Aorta (tissue), 5 donors: ENCODE results near the gene RPA1. TPM values are rescaled to one million over a fixed set of nuclear protein-coding genes. Genes with fewer than 3 reads are reported as not detected.

ENCODE experiments used
- ATAC-seq: fragments of 200-7000 bp; cut with Tn5 transposase; one replicate; pipeline ENCODE4 v1.9.1; 2022; ENCODE audit warnings: moderate library complexity; ENCODE audit not compliant: low FRiP score
- DNase-seq, 2 donors: peaks; one replicate each; pipeline ENCODE4 v3.0.0-alpha.2; 2020
- H3K27ac ChIP-seq, 2 donors: one replicate each; pipeline ENCODE4 v1.5.1; 2013; ENCODE audit warnings: low read length in 2 of 2, mild to moderate bottlenecking in 2 of 2, moderate library complexity in 2 of 2, control low read depth in 1 of 2, inconsistent platforms in 1 of 2, low read depth in 1 of 2
- H3K27me3 ChIP-seq, 2 donors: one replicate each; pipeline ENCODE4 v1.6.1; 2013; ENCODE audit warnings: control low read depth in 1 of 2, low read length in 1 of 2, mild to moderate bottlenecking in 1 of 2, moderate library complexity in 1 of 2; ENCODE audit not compliant: insufficient read depth in 2 of 2, control insufficient read depth in 1 of 2
- H3K36me3 ChIP-seq, 2 donors: one replicate each; pipeline ENCODE4 v1.6.1; 2013; ENCODE audit warnings: control low read depth in 1 of 2, low read length in 1 of 2, mild to moderate bottlenecking in 1 of 2; ENCODE audit not compliant: insufficient read depth in 2 of 2, control insufficient read depth in 1 of 2
- H3K4me1 ChIP-seq, 2 donors: one replicate each; pipeline ENCODE4 v1.6.1; 2013; ENCODE audit warnings: low read length in 2 of 2, control low read depth in 1 of 2, mild to moderate bottlenecking in 1 of 2, moderate library complexity in 1 of 2; ENCODE audit not compliant: insufficient read depth in 2 of 2, control insufficient read depth in 1 of 2
- H3K4me3 ChIP-seq, 2 donors: one replicate each; pipeline ENCODE4 v1.5.1; 2013; ENCODE audit warnings: low read length in 2 of 2, control low read depth in 1 of 2, mild to moderate bottlenecking in 1 of 2
- H3K9me3 ChIP-seq: one replicate; pipeline ENCODE4 v1.6.1; 2013; ENCODE audit warnings: mild to moderate bottlenecking, low read length; ENCODE audit not compliant: control insufficient read depth
- WGBS, 2 donors: extraction: QIAGEN DNeasy Blood & Tissue Kit; methylation state at CpG; one replicate each; pipeline ENCODE4 v1.1.7; 2013; 5-methylcytosine and 5-hydroxymethylcytosine counted together
- intact Hi-C, 2 donors: fragments of 100-400 bp; cut with DNase I; formaldehyde crosslinking; loops; one replicate each; pipeline versions ENCODE4 v1.14.2 to v1.15.0; 2022
- long read RNA-seq, 2 donors: library from polyadenylated mRNA; unstranded; transcript quantifications; one replicate each; pipeline ENCODE4 v2.0.0, GENCODE V29; 2020 to 2021
- polyA plus RNA-seq, 2 donors: library from polyadenylated mRNA; stranded (reverse); fragments of 200-250 nt; gene quantifications; one replicate each; pipeline ENCODE4 v1.2.3, GENCODE V29; 2013
- total RNA-seq, 2 donors: library from RNA; stranded (reverse); fragmentation: NEBNext Ultra II Directional; extraction: Animal tissue kit (Norgen Biotek cat#: 25700); gene quantifications; one replicate each; pipeline ENCODE4 v1.2.1, GENCODE V29; 2021
- donor health status: healthy with polysubstance abuse.
- donor health status: Bipolar disorder and iron deficiency.
- donor health status: DM: no; HTN: no; CAD: no.
- donor health status: DM: no; HTN: no; CAD: no.
- donor health status: DM: yes; HTN: yes; CAD: no.

Gene RPA1
- total RNA-seq (10 to 100 TPM; 65.0 to 75.0 TPM), polyA plus RNA-seq (10 to 100 TPM; 17.2 to 23.8 TPM)
- long read RNA-seq, donor 1, full-length matches to known transcripts = 105 of 124 reads
- long read RNA-seq, donor 1, partial matches to known transcripts = 9 of 124 reads
- long read RNA-seq, donor 1, other reads (novel, unspliced or antisense) = 10 of 124 reads
- long read RNA-seq, donor 2, full-length matches to known transcripts = 24 of 37 reads
- long read RNA-seq, donor 2, partial matches to known transcripts = 9 of 37 reads
- long read RNA-seq, donor 2, other reads (novel, unspliced or antisense) = 4 of 37 reads

DNA sequence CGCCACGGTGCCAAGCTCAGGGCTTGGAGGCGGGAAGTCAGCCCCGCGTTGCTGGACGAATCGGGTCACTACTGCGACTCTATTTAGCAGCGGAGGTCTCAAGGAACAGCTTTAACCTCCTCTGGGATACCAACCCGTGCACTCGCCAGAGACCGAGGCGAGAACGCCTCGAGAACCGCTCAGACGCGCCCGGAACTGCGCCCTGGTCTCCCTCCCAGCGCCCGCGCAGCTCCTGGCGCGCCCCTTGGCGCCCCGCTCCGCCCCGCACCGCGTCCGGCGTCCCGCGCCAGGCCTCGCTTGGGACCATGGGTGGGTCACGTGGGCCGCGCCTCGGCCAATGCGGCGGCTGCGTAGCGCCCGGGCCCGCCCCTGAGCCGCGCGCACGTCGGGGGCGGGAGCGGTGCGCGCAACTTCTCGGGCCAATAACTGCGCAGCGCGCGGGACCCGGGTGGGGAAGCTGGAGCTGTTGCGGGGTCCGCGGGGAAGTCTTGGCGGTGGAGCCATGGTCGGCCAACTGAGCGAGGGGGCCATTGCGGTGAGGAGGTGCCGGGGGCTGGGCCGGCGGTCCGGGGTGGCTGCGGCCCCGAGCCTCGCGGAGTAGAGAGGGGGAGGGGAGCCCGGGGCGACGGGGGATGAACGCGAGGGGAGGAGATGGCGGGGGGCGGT is at the start of gene RPA1, which contains the start of gene SMYD4:
TSS of gene RPA1 (plus strand) at position 414 of the 666 bp plus-strand sequence. CDS start at position 503, 89 bp downstream.
TSS of gene SMYD4 (minus strand) at position 311 of the 666 bp plus-strand sequence. CDS start 1,908 bp downstream, outside the sequence.
- H3K36me3 ChIP-seq = no peaks in the 10 kb centered on the region
- peak within 1 kb of the TSS in 1 of 2 donors; percentile 27 for H3K27ac ChIP-seq
- no peaks in the 10 kb centered on the region for H3K4me1 ChIP-seq
- H3K27me3 ChIP-seq = no peaks in the 10 kb centered on the region
- no peaks in the 10 kb centered on the region for H3K9me3 ChIP-seq
- DNase-seq = peak; percentile 93 to 97
- intact Hi-C loops = loop anchor here (2.0 to 10.0 kb wide), 3 partner anchors 105 to 113 kb away; partner anchors contain the start of gene WDR81 (in 2 of the 2)
- H3K4me3 ChIP-seq = peak within 1 kb of the TSS; percentile 58 to 76
- WGBS, 2 donors = 0 to 1% methylated on average over 64 to 83 of the region's 83 CpGs
- ATAC-seq = peak; percentile 99

DNA sequence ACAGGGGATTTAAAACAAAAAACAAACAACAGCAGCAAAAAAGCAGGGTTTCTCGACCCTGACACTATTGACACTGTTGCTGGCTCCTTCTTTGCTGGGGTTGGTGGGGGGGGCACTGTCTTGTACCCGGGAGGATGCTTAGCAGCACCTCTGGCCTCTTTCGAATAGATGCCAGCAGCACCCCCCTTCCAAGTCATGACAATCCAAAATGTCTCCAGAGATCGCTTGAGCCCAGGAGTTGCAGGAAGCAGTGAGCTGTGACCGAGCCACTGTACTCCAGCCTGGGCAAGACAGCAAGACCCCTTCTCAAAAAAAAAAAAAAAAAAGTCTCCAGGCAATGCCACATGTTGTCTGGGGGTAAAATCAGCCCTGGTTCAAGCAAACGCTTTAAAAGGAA is 47.6 kb upstream of the RPA1 start:
- no peak overlapping the region for H3K4me3 ChIP-seq
- H3K36me3 ChIP-seq = no peaks in the 10 kb centered on the region
- no peaks in the 10 kb centered on the region for H3K9me3 ChIP-seq
- WGBS, 2 donors = 58 to 78% methylated on average over 6 of the region's 6 CpGs
- intact Hi-C loops = loop anchor here in 1 of 2 donors (5.0 kb wide), 1 partner anchor 60 kb away; the partner anchor contains the start of gene WDR81
- ATAC-seq = no peak
- DNase-seq = peak in 1 of 2 donors; percentile 34
- no peaks in the 10 kb centered on the region for H3K27me3 ChIP-seq
- no peak overlapping the region for H3K27ac ChIP-seq
- H3K4me1 ChIP-seq = peaks cover 0 to 1% of the 10 kb centered on the region in 2 donors

DNA sequence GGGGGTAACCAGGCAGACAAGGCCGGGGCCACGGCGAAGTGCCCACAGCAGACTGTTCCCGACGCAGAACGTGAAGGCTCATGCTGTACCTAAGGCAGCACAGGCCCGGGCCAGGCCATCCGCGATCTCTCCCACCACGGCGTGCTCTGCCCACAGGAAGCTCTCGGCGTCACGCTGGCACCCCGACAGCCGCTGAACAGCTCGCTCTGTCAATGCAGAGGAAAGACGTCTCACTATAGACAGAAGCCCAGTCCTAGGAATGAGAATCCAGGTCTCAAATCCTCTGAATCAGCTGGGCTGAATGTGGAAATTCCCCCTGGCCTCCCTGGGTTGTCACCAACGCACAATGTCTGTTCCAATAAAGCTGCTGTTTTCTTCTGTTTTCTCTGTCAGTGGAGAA is 46.5 kb upstream of the RPA1 start:
- H3K4me1 ChIP-seq = peaks cover 0 to 4% of the 10 kb centered on the region in 2 donors
- intact Hi-C loops = loop anchor here in 1 of 2 donors (5.0 kb wide), 1 partner anchor 61 kb away; the partner anchor contains the start of gene WDR81
- H3K36me3 ChIP-seq = no peaks in the 10 kb centered on the region
- peak; percentile 6 for ATAC-seq
- peak overlapping the region in 1 of 2 donors; percentile 19 for H3K27ac ChIP-seq
- no peak overlapping the region for H3K4me3 ChIP-seq
- H3K9me3 ChIP-seq = no peaks in the 10 kb centered on the region
- no peaks in the 10 kb centered on the region for H3K27me3 ChIP-seq
- peak; percentile 76 to 83 for DNase-seq
- 85 to 87% methylated on average over 19 of the region's 19 CpGs for WGBS, 2 donors

DNA sequence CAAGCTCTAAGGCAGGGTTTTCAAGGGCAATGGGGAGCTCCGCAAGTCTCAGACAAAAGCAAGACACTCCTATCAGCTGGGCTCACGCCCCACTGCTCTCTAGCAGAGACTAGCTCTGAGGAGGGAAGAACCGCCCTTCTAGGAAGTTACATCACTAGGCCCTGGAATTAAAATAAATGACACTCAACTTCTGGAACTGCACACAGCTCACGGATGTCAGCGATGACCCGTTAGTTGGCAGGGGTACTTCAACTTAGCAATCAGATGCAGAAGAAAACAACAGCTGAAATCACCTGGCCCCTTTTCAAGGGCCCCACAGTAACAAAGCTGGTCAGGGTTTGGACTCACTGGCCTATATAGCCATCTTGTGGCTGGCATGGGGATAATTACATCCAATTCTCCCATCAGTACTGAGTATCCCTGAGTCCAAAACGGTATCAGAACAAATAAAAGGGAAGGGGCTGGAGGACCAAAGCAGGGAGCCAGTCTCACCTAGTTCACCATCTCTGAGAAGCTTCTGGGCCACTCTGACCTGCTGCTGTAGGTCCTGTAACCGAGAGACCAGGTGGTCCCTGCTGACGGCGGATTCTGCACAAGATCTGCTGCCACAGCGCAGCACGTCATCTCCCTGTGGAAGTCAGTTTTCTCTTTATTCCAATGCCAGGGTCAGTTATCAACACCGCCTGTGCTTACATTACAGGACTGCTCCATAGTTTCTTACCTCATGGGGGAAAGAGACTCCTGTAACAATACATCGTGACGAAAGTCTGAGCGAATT is 45.8 kb upstream of the RPA1 start:
- Histone ChIP-seq H3K4me3 (no peak overlapping the region), H3K9me3 (no peaks in the 10 kb centered on the region), H3K4me1 (peaks cover 0 to 4% of the 10 kb centered on the region in 2 donors), H3K27me3 (no peaks in the 10 kb centered on the region), H3K36me3 (no peaks in the 10 kb centered on the region), H3K27ac (peak overlapping the region in 1 of 2 donors; percentile 8)
- intact Hi-C loops = loop anchor here in 1 of 2 donors (5.0 kb wide), 1 partner anchor 62 kb away; the partner anchor contains the start of gene WDR81
- DNase-seq (peak; percentile 84 to 86), ATAC-seq (peak; percentile 80)
- 57 to 62% methylated on average over 16 of the region's 16 CpGs for WGBS, 2 donors

DNA sequence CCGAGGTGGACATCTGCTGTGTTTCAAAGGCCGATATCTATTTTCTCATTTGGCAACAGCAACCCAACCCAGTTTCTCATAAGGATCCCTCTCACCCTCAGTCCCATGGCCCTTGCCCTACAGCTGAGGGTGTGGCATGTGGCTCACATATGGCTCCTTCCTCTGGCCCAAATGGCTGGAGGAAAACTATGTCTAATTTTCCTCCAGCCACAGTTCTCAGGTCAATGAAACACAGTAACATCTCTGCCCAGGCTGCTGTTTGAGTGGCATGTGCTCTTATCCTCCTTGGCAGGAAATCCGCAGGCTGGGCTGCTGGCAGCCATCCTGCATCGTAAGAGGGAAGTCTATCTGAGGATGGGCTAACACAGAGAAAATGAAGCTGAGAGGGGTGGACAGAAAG is 43.9 kb upstream of the RPA1 start:
- H3K4me1 ChIP-seq = peaks cover 0 to 4% of the 10 kb centered on the region in 2 donors
- H3K9me3 ChIP-seq = no peaks in the 10 kb centered on the region
- no peaks in the 10 kb centered on the region for H3K36me3 ChIP-seq
- WGBS, 2 donors = 81 to 83% methylated on average over 4 of the region's 4 CpGs
- intact Hi-C loops = loop anchor here in 1 of 2 donors (2.0 kb wide), 1 partner anchor 65 kb away; no protein-coding TSS in a partner anchor
- H3K4me3 ChIP-seq = no peak overlapping the region
- H3K27ac ChIP-seq = no peak overlapping the region
- no peak for ATAC-seq
- no peaks in the 10 kb centered on the region for H3K27me3 ChIP-seq
- peak in 1 of 2 donors; percentile 68 for DNase-seq

DNA sequence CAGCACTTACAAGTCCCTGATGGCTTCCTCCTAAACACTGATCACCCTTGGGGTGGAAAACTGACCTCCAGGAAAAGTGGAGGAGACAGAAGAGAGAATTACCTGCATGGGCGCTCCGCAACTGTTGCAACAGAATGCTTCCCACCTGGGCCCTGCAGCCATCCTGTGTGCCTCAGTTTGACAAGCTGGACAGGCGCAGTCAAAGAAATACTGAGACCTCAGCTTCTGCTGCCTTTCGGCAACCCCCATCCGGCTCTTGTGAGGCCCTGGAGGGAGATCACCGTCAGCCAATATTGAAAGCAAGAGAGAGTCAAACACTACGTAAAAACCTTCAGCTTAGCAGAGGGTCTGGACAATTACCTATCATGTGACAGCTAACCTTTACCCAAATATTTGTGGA is 43.1 kb upstream of the RPA1 start:
- peaks cover 0 to 4% of the 10 kb centered on the region in 2 donors for H3K4me1 ChIP-seq
- no peak overlapping the region for H3K4me3 ChIP-seq

DNA sequence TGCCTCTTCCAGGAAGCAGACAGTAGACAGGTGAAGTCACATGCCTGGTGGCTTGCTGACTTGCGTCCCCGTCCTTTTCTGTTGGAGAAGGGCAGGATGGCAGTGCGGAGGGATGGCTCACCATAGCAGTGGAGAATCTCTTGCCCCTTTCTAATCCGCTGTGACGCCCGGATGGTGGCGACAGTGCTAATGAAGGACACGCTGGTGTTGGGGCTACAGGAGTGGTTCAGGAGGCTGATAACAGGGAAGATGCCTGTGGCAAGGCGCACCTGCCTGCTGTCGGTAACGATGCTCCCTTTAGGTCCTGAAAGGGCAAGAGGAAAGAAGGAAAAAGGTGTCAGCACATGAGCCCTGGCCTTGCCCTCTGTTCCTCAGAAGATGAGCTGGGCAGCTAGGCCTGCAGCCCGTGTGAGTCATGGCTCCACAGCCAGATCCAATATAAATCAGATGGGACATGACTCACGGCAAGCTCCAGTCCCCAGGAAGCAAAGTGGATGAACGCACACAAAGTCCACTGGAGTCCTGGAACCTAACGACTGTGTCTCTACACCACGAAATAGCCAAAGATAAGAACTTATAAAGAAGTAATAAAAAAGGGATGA is 42.4 kb upstream of the RPA1 start:
- intact Hi-C loops = loop anchor here in 1 of 2 donors (2.0 kb wide), 1 partner anchor 67 kb away; no protein-coding TSS in a partner anchor
- DNase-seq (peak; percentile 87 to 88), ATAC-seq (peak; percentile 84)
- WGBS, 2 donors = 57 to 63% methylated on average over 16 of the region's 16 CpGs
- Histone ChIP-seq H3K4me1 (peaks cover 0 to 4% of the 10 kb centered on the region in 2 donors), H3K27ac (peak overlapping the region in 1 of 2 donors; percentile 95), H3K27me3 (no peaks in the 10 kb centered on the region), H3K4me3 (no peak overlapping the region), H3K9me3 (no peaks in the 10 kb centered on the region), H3K36me3 (no peaks in the 10 kb centered on the region)

More for the DNA sequence above, 43.1 kb upstream of the RPA1 start:
- Histone ChIP-seq H3K9me3 (no peaks in the 10 kb centered on the region), H3K27me3 (no peaks in the 10 kb centered on the region), H3K36me3 (no peaks in the 10 kb centered on the region), H3K27ac (peak overlapping the region in 1 of 2 donors; percentile 70)
- DNase-seq = peak in 1 of 2 donors; percentile 48
- 84% methylated on average over 7 of the region's 7 CpGs for WGBS, 2 donors
- no peak for ATAC-seq
- intact Hi-C loops = loop anchor here in 1 of 2 donors (2.0 kb wide), 1 partner anchor 66 kb away; no protein-coding TSS in a partner anchor
